PC-3 (cell line): ENCODE results near the gene SAMD8. TPM values are rescaled to one million over a fixed set of nuclear protein-coding genes. Genes with fewer than 3 reads are reported as not detected.

Source experiments
- ATAC-seq: fragments of 200-7000 bp; cut with Tn5 transposase; 2 replicates; pipeline ENCODE4 v1.9.1; 2020; ENCODE audit warnings: mild to moderate bottlenecking, moderate library complexity
- BruUV-seq: library from RNA; stranded (reverse); fragments of 400-500 nt; replicated peaks from 2 replicates; lab custom pipeline; 2021; lab: Mats Ljungman, UMichigan
- CTCF ChIA-PET: fragments of 300-600 bp; sonication (Branson Sonifier 250); formaldehyde crosslinking; loops from one replicate; lab custom pipeline; 2022; ENCODE audit warnings: antibody characterized with exemption; lab: Charles Lee
- POLR2A ChIA-PET: fragments of 300-600 bp; sonication (Branson Sonifier 250); formaldehyde crosslinking; loops from one replicate; lab custom pipeline; 2022; ENCODE audit warnings: antibody characterized with exemption; ENCODE audit not compliant: unreplicated experiment; lab: Charles Lee
- DNase-seq: peaks from one replicate; pipeline ENCODE4 v3.0.0-alpha.2; 2015
- H2AFZ ChIP-seq: fragments of 300-600 bp; sonication (generic); 2 replicates; pipeline ENCODE4 v1.6.0; 2016; ENCODE audit warnings: antibody characterized with exemption, low read length
- H3F3A ChIP-seq: fragments of 300-600 bp; sonication (generic); one replicate; pipeline ENCODE4 v1.6.0; 2017; ENCODE audit warnings: antibody characterized with exemption, low read length, control low read depth, mild to moderate bottlenecking; ENCODE audit not compliant: unreplicated experiment
- H3K27ac ChIP-seq: fragments of 300-600 bp; sonication (generic); 2 replicates; pipeline ENCODE4 v1.5.1; 2016; ENCODE audit warnings: mild to moderate bottlenecking, low read length
- H3K27me3 ChIP-seq: fragments of 300-600 bp; sonication (generic); 2 replicates; pipeline ENCODE4 v1.6.1; 2016; ENCODE audit warnings: low read length, mixed read lengths
- H3K36me3 ChIP-seq: fragments of 300-600 bp; sonication (generic); 2 replicates; pipeline ENCODE4 v1.6.1; 2016; ENCODE audit warnings: low read depth, mixed run types, low read length, mixed read lengths
- H3K4me1 ChIP-seq: fragments of 300-600 bp; sonication (generic); 2 replicates; pipeline ENCODE4 v1.5.1; 2016; ENCODE audit warnings: low read length; ENCODE audit not compliant: insufficient read depth
- H3K4me2 ChIP-seq: fragments of 300-600 bp; sonication (generic); 2 replicates; pipeline ENCODE4 v1.6.0; 2016; ENCODE audit warnings: low read length
- H3K4me3 ChIP-seq: fragments of 300-600 bp; sonication (generic); 2 replicates; pipeline ENCODE4 v1.5.1; 2016; ENCODE audit warnings: mild to moderate bottlenecking, low read length, mixed read lengths
- H3K79me2 ChIP-seq: fragments of 300-600 bp; sonication (generic); 2 replicates; pipeline ENCODE4 v1.6.1; 2017; ENCODE audit warnings: low read length, mixed read lengths
- H3K9ac ChIP-seq: fragments of 300-600 bp; sonication (generic); 2 replicates; pipeline ENCODE4 v1.6.0; 2016; ENCODE audit warnings: mild to moderate bottlenecking, low read length
- H3K9me2 ChIP-seq: fragments of 300-600 bp; sonication (generic); replicated peaks from 2 replicates; pipeline ENCODE4 v1.6.1; 2016; ENCODE audit warnings: mixed run types, low read length, mixed read lengths
- H3K9me3 ChIP-seq: fragments of 300-600 bp; sonication (generic); 2 replicates; pipeline ENCODE4 v1.6.1; 2016; ENCODE audit warnings: low read length, mixed read lengths
- H4K20me1 ChIP-seq: fragments of 300-600 bp; sonication (generic); 2 replicates; pipeline ENCODE4 v1.6.1; 2016; ENCODE audit warnings: low read length, mixed read lengths
- CTCF ChIP-seq: fragments of 300-600 bp; sonication (generic); conservative IDR thresholded peaks from 2 replicates; pipeline ENCODE4 v1.5.1; 2017; ENCODE audit warnings: antibody characterized with exemption, low read depth, mild to moderate bottlenecking, low read length
- EZH2 ChIP-seq: fragments of 300-600 bp; sonication (generic); IDR thresholded peaks from one replicate; pipeline ENCODE4 v1.6.1; 2017; ENCODE audit warnings: antibody characterized with exemption, mild to moderate bottlenecking, low read length; ENCODE audit not compliant: unreplicated experiment
- EZH2phosphoT487 ChIP-seq: fragments of 300-600 bp; sonication (generic); IDR thresholded peaks from 2 replicates; pipeline ENCODE4 v1.6.1; 2018; ENCODE audit warnings: mild to moderate bottlenecking, antibody characterized with exemption, low read length, borderline replicate concordance
- intact Hi-C: fragments of 100-400 bp; cut with micrococcal nuclease; formaldehyde crosslinking; loops from 2 replicates; pipeline ENCODE4 v1.9.0; 2023
- total RNA-seq: library from RNA; depleted of rRNA; stranded (reverse); fragments of >200 nt; gene quantifications from 2 replicates; pipeline ENCODE4 v1.2.3, GENCODE V29; 2014

SAMD8 gene
- total RNA-seq, 1 experiment from 2014 or later: 47.4 TPM

- H3F3A ChIP-seq: no peaks in the 10 kb centered on the region
- ChIA-PET CTCF (no interaction called here), POLR2A (no interaction called here)
- ATAC-seq (no peak), DNase-seq (no peak)
- H3K4me1 ChIP-seq: no peaks in the 10 kb centered on the region
- no peak overlapping the region for H3K27ac ChIP-seq
- H3K9me3 ChIP-seq: no peaks in the 10 kb centered on the region
- H3K4me3 ChIP-seq: no peak overlapping the region
- H3K36me3 ChIP-seq: no peaks in the 10 kb centered on the region
- no peak overlapping the region for H3K9ac ChIP-seq
- H3K4me2 ChIP-seq: no peak overlapping the region
- no peak for TF ChIP-seq CTCF
- TF ChIP-seq EZH2phosphoT487: no peak
- no peak for TF ChIP-seq EZH2
- no peaks in the 10 kb centered on the region for H3K79me2 ChIP-seq
- no peaks in the 10 kb centered on the region for H3K9me2 ChIP-seq
- no TSS peak for BruUV-seq
- no peaks in the 10 kb centered on the region for H3K27me3 ChIP-seq
- no peak overlapping the region for H2AFZ ChIP-seq
- intact Hi-C loops: no loop called here
- H4K20me1 ChIP-seq: no peaks in the 10 kb centered on the region
These were observed 30.1 kb upstream of the SAMD8 start for GRCh38 chr10:75081379-75081778.

- H3K4me3 ChIP-seq: no peak overlapping the region
- no peaks in the 10 kb centered on the region for H3K4me1 ChIP-seq
- no peaks in the 10 kb centered on the region for H3F3A ChIP-seq
- H3K79me2 ChIP-seq: no peaks in the 10 kb centered on the region
- no TSS peak for BruUV-seq
- H3K27ac ChIP-seq: no peak overlapping the region
- no peak for DNase-seq
- TF ChIP-seq CTCF (no peak), EZH2phosphoT487 (no peak), EZH2 (no peak)
- intact Hi-C loops: no loop called here
- ChIA-PET POLR2A (interaction anchor here (0.6 kb wide), 2 partner anchors 55 to 160 kb away, joined by 4 read pairs; no protein-coding TSS in a partner anchor), CTCF (no interaction called here)
- H2AFZ ChIP-seq: no peak overlapping the region
- no peak overlapping the region for H3K4me2 ChIP-seq
- H3K27me3 ChIP-seq: no peaks in the 10 kb centered on the region
- peak; percentile 64 for ATAC-seq
- no peaks in the 10 kb centered on the region for H3K36me3 ChIP-seq
- no peak overlapping the region for H3K9ac ChIP-seq
- H3K9me2 ChIP-seq: no peaks in the 10 kb centered on the region
- H4K20me1 ChIP-seq: no peaks in the 10 kb centered on the region
- no peaks in the 10 kb centered on the region for H3K9me3 ChIP-seq
These were observed 27.3 kb upstream of the SAMD8 start for GRCh38 chr10:75083972-75084833.

- H3K36me3 ChIP-seq: no peaks in the 10 kb centered on the region
- H3K79me2 ChIP-seq: no peaks in the 10 kb centered on the region
- no peaks in the 10 kb centered on the region for H4K20me1 ChIP-seq
- intact Hi-C loops: no loop called here
- no TSS peak for BruUV-seq
- no peak overlapping the region for H3K27ac ChIP-seq
- no peak overlapping the region for H3K4me3 ChIP-seq
- H3F3A ChIP-seq: no peaks in the 10 kb centered on the region
- DNase-seq: no peak
- no peak overlapping the region for H3K4me2 ChIP-seq
- H3K9ac ChIP-seq: no peak overlapping the region
- H3K4me1 ChIP-seq: no peaks in the 10 kb centered on the region
- no peaks in the 10 kb centered on the region for H3K9me2 ChIP-seq
- ChIA-PET CTCF (no interaction called here), POLR2A (no interaction called here)
- no peak for ATAC-seq
- H3K27me3 ChIP-seq: no peaks in the 10 kb centered on the region
- no peak overlapping the region for H2AFZ ChIP-seq
- TF ChIP-seq EZH2: no peak
- no peak for TF ChIP-seq CTCF
- TF ChIP-seq EZH2phosphoT487: no peak
- H3K9me3 ChIP-seq: no peaks in the 10 kb centered on the region
These were observed 26.5 kb upstream of the SAMD8 start for GRCh38 chr10:75084834-75085384.
